ENCODE measurements around the gene HBM. TPM values are rescaled to one million over a fixed set of nuclear protein-coding genes. Genes with fewer than 3 reads are reported as not detected.

The HBM gene
- total RNA-seq, 1 experiment from 2014 or later: not detected

GRCh38 chr16:166375-167121 is 770 bp downstream of the HBM start:
- H3K4me3 ChIP-seq (ENCODE audit: low read depth in 2 of 2, low read length in 2 of 2): no peak overlapping the region
- ATAC-seq: no peak
- TF ChIP-seq SIN3A (IDR thresholded peaks at IDR 0.05; ENCODE audit: borderline replicate concordance, insufficient read depth, low read depth, low read length) (no peak), TCF7L2 (IDR thresholded peaks at IDR 0.05; ENCODE audit: low read depth, low read length) (no peak), CTCF (IDR thresholded peaks at IDR 0.05) (no peak), REST (IDR thresholded peaks at IDR 0.05; ENCODE audit: insufficient read depth in 1 of 2, low read depth in 2 of 2, low read length in 1 of 2) (no peak), POLR2AphosphoS5 (IDR thresholded peaks at IDR 0.05; ENCODE audit: low read depth, low read length) (no peak)
- ChIA-PET POLR2A (no interaction called here), CTCF (no interaction called here)
- no peaks in the 10 kb centered on the region for H3K36me3 ChIP-seq (ENCODE audit: control insufficient read depth, insufficient read depth, low read length)
- no peaks in the 10 kb centered on the region for H3K4me1 ChIP-seq (ENCODE audit: control insufficient read depth, insufficient read depth, low read length)
- DNase-seq (ENCODE audit: low read depth, low spot score): no peak
- intact Hi-C loops (cut with micrococcal nuclease; ENCODE audit: unreplicated experiment) (no loop called here), in situ Hi-C loops (cut with HindIII; ENCODE audit: low pct_unique_long_range_greater_than_20kb, low sequenced_read_pairs) (no loop called here)
- no peak overlapping the region for H3K27ac ChIP-seq (ENCODE audit: low read length)
- H3K27me3 ChIP-seq (ENCODE audit: control insufficient read depth, insufficient read depth, low read length): no peaks in the 10 kb centered on the region
- H3K9me3 ChIP-seq (ENCODE audit: control insufficient read depth, insufficient read depth, low read depth, low read length): no peaks in the 10 kb centered on the region
- no TSS peak for BruUV-seq (replicated peaks)

- H3K27me3 ChIP-seq (ENCODE audit: control insufficient read depth, insufficient read depth, low read length): no peaks in the 10 kb centered on the region
- in situ Hi-C loops (cut with HindIII; ENCODE audit: low pct_unique_long_range_greater_than_20kb, low sequenced_read_pairs) (no loop called here), intact Hi-C loops (cut with micrococcal nuclease; ENCODE audit: unreplicated experiment) (no loop called here)
- TF ChIP-seq CTCF (IDR thresholded peaks at IDR 0.05): no peak
- H3K4me1 ChIP-seq (ENCODE audit: control insufficient read depth, insufficient read depth, low read length): no peaks in the 10 kb centered on the region
- H3K36me3 ChIP-seq (ENCODE audit: control insufficient read depth, insufficient read depth, low read length): no peaks in the 10 kb centered on the region
- ATAC-seq (no peak), DNase-seq (ENCODE audit: low read depth, low spot score) (no peak)
- POLR2A ChIA-PET: no interaction called here
- no peak overlapping the region for H3K4me3 ChIP-seq (ENCODE audit: low read depth in 2 of 2, low read length in 2 of 2)
- CTCF ChIA-PET: no interaction called here
- H3K27ac ChIP-seq (ENCODE audit: low read length): no peak overlapping the region
- H3K9me3 ChIP-seq (ENCODE audit: control insufficient read depth, insufficient read depth, low read depth, low read length): no peaks in the 10 kb centered on the region
- no TSS peak for BruUV-seq (replicated peaks)
Observed at GRCh38 chr16:167122-167690, 1.4 kb downstream of the HBM start.
